ENCODE results near the gene MAP2K5.
A peak's percentile ranks its signal among the peaks of the same experiment; 100 is the strongest.

MAP2K5 gene

DNA sequence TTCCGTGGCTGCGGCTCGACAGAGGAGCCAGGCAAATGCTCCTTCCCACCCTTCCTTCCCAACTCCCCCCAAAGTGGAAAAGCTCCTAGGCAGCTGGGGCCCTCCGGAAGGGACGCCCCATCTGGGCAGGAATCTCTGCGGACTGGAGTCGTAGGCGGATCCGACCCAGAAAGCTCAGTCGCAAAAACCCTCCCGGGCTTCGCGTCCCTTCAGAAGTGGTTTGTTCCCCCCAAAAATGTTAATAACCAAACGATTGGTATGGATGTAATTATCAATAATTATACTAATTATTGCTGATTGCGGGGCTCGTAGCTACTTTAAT is 293.6 kb downstream of the MAP2K5 start:
- peak overlapping the region; percentile 71 for H3K9ac ChIP-seq (ENCODE audit: low read length)
- no peaks in the 10 kb centered on the region for H4K20me1 ChIP-seq (ENCODE audit: insufficient read depth, low read length)
- peak overlapping the region; percentile 86 for H3K4me2 ChIP-seq (ENCODE audit: low read length)
- no peaks in the 10 kb centered on the region for H3K9me2 ChIP-seq (ENCODE audit: low read depth, low read length)
- H3F3A ChIP-seq (ENCODE audit: insufficient read depth, low read length) = no peaks in the 10 kb centered on the region
- no peaks in the 10 kb centered on the region for H3K27me3 ChIP-seq (ENCODE audit: insufficient read depth, low read length)
- peak overlapping the region; percentile 87 for H3K27ac ChIP-seq (ENCODE audit: low read depth, low read length, poor library complexity, severe bottlenecking)
- H3K4me1 ChIP-seq (ENCODE audit: insufficient read depth, low read length, severe bottlenecking) = peaks cover 83% of the 10 kb centered on the region
- peaks cover under 1% of the 10 kb centered on the region; the same call in 1 of the 2 replicates for H3K36me3 ChIP-seq (ENCODE audit: insufficient read depth, low read length)
- peak overlapping the region; percentile 57 for H3K4me3 ChIP-seq (ENCODE audit: low read depth, low read length, poor library complexity, severe bottlenecking)
- H2AFZ ChIP-seq (ENCODE audit: low read length) = peak overlapping the region; percentile 54
- no peaks in the 10 kb centered on the region for H3K9me3 ChIP-seq (ENCODE audit: low read length)
- TF ChIP-seq EZH2 (IDR thresholded peaks at IDR 0.05; ENCODE audit: borderline replicate concordance, low read length) = no peak
- TF ChIP-seq, protein P1, sequence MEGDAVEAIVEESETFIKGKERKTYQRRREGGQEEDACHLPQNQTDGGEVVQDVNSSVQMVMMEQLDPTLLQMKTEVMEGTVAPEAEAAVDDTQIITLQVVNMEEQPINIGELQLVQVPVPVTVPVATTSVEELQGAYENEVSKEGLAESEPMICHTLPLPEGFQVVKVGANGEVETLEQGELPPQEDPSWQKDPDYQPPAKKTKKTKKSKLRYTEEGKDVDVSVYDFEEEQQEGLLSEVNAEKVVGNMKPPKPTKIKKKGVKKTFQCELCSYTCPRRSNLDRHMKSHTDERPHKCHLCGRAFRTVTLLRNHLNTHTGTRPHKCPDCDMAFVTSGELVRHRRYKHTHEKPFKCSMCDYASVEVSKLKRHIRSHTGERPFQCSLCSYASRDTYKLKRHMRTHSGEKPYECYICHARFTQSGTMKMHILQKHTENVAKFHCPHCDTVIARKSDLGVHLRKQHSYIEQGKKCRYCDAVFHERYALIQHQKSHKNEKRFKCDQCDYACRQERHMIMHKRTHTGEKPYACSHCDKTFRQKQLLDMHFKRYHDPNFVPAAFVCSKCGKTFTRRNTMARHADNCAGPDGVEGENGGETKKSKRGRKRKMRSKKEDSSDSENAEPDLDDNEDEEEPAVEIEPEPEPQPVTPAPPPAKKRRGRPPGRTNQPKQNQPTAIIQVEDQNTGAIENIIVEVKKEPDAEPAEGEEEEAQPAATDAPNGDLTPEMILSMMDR (IDR thresholded peaks at IDR 0.05; ENCODE audit: low read length) = no peak
- no peaks in the 10 kb centered on the region for H3K79me2 ChIP-seq (ENCODE audit: insufficient read depth, low read length)

DNA sequence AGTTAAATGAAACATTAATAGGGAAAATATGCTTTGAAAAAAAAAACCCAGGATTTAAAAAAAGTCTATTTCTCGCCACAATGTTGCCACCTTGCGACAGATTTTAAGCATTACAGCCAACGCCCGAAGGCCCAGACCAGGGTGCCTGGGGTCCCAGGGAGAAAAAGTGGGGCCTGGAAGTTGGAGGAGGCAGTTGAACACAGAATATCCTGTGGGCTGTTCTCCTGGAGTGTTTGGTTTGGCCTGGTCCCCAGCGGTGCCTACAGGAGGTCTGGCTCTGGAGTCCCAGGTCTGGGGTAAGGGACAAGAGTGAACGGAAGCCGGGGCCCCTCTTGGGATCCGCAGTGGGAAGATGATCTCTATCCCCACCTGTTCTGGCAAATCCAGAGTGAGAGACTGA is 294.0 kb downstream of the MAP2K5 start:
- Histone ChIP-seq H3K4me2 (ENCODE audit: low read length) (peak overlapping the region; percentile 86), H3K9me3 (ENCODE audit: low read length) (no peaks in the 10 kb centered on the region), H4K20me1 (ENCODE audit: insufficient read depth, low read length) (no peaks in the 10 kb centered on the region), H3K79me2 (ENCODE audit: insufficient read depth, low read length) (no peaks in the 10 kb centered on the region), H3K9me2 (ENCODE audit: low read depth, low read length) (no peaks in the 10 kb centered on the region), H3K27ac (ENCODE audit: low read depth, low read length, poor library complexity, severe bottlenecking) (peak overlapping the region; percentile 87), H3K4me3 (ENCODE audit: low read depth, low read length, poor library complexity, severe bottlenecking) (peak overlapping the region; percentile 57), H3K9ac (ENCODE audit: low read length) (peak overlapping the region; percentile 71), H3F3A (ENCODE audit: insufficient read depth, low read length) (no peaks in the 10 kb centered on the region), H2AFZ (ENCODE audit: low read length) (no peak overlapping the region; the same call in 1 of the 2 replicates), H3K4me1 (ENCODE audit: insufficient read depth, low read length, severe bottlenecking) (peaks cover 87% of the 10 kb centered on the region), H3K27me3 (ENCODE audit: insufficient read depth, low read length) (no peaks in the 10 kb centered on the region), H3K36me3 (ENCODE audit: insufficient read depth, low read length) (no peaks in the 10 kb centered on the region)
- no peak for TF ChIP-seq EZH2 (IDR thresholded peaks at IDR 0.05; ENCODE audit: borderline replicate concordance, low read length)
- TF ChIP-seq, protein P1 (IDR thresholded peaks at IDR 0.05; ENCODE audit: low read length) = peak; percentile 84

DNA sequence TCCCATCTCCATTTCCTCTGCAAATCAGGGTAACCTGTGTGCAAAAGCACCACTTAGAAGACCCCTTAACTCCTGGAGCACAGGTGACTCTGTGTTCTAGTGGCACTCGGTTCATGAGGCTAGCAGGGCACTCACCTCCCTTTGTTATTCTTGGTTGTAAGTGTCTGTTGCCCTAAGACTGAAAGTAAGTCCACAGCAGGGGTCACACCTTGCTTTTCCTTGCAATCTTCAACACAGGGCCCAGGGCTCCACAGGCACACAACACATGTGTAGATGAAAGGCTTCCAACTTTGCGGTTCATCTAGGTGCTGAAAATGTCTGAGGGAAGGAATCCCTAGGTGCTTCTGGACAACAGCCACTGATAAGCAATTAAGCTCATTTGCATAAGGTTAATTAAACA is 294.5 kb downstream of the MAP2K5 start:
- no peaks in the 10 kb centered on the region for H3K79me2 ChIP-seq (ENCODE audit: insufficient read depth, low read length)
- H3K4me1 ChIP-seq (ENCODE audit: insufficient read depth, low read length, severe bottlenecking) = peaks cover 90% of the 10 kb centered on the region
- H3K9me2 ChIP-seq (ENCODE audit: low read depth, low read length) = no peaks in the 10 kb centered on the region
- H2AFZ ChIP-seq (ENCODE audit: low read length) = no peak overlapping the region
- no peak overlapping the region for H3K4me3 ChIP-seq (ENCODE audit: low read depth, low read length, poor library complexity, severe bottlenecking)
- peak overlapping the region; percentile 87 for H3K27ac ChIP-seq (ENCODE audit: low read depth, low read length, poor library complexity, severe bottlenecking)
- no peaks in the 10 kb centered on the region for H3F3A ChIP-seq (ENCODE audit: insufficient read depth, low read length)
- no peak overlapping the region; the same call in 1 of the 2 replicates for H3K9ac ChIP-seq (ENCODE audit: low read length)
- peak overlapping the region; percentile 5; the same call in 1 of the 2 replicates for H3K4me2 ChIP-seq (ENCODE audit: low read length)
- no peaks in the 10 kb centered on the region for H3K27me3 ChIP-seq (ENCODE audit: insufficient read depth, low read length)
- H3K9me3 ChIP-seq (ENCODE audit: low read length) = no peaks in the 10 kb centered on the region
- no peaks in the 10 kb centered on the region for H4K20me1 ChIP-seq (ENCODE audit: insufficient read depth, low read length)
- no peak for TF ChIP-seq EZH2 (IDR thresholded peaks at IDR 0.05; ENCODE audit: borderline replicate concordance, low read length)
- TF ChIP-seq, protein P1 (IDR thresholded peaks at IDR 0.05; ENCODE audit: low read length) = no peak
- H3K36me3 ChIP-seq (ENCODE audit: insufficient read depth, low read length) = no peaks in the 10 kb centered on the region

Data from OCI-LY1 (cell line).